Adrenal gland (tissue), 5 donors: ENCODE measurements around the gene TPO.

Experiments used
- POLR2A ChIP-seq, 2 donors: fragments of 450-650 bp; IDR thresholded peaks; one replicate each; pipeline ENCODE4 v1.6.1; 2017; ENCODE audit warnings: antibody characterized with exemption in 2 of 2, mild to moderate bottlenecking in 2 of 2, moderate library complexity in 1 of 2
- TF ChIP-seq, protein P1 (sequence below), 6 experiments: fragments of 450-650 bp in 4 of 6; fragments of 200-600 bp in 2 of 6; sonication (generic) in 1 of 6; IDR thresholded peaks; 1 replicate in 5 of 6; 2 replicates in 1 of 6; pipeline versions ENCODE4 v1.5.1 to v1.8.0; 2016 to 2021; ENCODE audit warnings: antibody characterized with exemption in 6 of 6, mild to moderate bottlenecking in 2 of 6, moderate library complexity in 1 of 6
- donor health status: DM: no; HTN: no; CAD: no.

DNA sequence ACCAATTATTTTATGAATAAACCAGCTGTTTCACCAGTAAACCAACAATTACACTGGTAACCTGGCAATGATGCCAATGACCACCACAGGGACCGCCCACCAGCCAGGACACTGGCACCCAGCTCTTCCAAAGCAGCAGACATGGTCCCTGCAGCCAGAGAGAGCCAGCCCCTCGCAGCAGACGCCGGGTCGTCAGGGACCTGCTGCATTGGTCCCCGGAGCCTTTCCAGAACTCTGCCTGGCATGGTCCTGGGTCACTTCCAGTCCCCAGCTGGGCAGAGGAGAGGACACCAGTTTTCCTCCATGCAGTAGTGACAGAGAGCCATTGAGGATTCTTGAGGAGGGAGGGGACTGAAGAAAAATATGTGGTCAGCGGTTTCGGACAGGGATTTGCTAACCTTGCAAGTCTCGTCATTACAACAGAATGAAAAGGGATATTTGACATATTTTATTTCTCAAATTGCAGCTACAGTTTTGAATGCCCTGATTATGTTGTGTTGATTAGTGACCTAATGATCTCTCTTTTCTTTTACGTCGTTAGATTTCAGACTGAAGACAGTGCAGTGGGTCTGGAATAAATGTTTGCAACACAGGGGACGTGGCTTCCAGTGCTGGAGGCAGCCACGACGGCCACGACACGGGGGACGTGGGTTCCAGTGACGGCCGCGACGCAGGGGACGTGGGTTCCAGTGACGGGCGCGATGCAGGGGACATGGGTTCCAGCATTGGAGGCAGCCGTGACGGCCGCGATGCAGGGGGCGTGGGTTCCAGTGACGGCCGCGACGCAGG lies 154.5 kb downstream of the TPO start:
- TF ChIP-seq, protein P1, sequence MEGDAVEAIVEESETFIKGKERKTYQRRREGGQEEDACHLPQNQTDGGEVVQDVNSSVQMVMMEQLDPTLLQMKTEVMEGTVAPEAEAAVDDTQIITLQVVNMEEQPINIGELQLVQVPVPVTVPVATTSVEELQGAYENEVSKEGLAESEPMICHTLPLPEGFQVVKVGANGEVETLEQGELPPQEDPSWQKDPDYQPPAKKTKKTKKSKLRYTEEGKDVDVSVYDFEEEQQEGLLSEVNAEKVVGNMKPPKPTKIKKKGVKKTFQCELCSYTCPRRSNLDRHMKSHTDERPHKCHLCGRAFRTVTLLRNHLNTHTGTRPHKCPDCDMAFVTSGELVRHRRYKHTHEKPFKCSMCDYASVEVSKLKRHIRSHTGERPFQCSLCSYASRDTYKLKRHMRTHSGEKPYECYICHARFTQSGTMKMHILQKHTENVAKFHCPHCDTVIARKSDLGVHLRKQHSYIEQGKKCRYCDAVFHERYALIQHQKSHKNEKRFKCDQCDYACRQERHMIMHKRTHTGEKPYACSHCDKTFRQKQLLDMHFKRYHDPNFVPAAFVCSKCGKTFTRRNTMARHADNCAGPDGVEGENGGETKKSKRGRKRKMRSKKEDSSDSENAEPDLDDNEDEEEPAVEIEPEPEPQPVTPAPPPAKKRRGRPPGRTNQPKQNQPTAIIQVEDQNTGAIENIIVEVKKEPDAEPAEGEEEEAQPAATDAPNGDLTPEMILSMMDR (IDR thresholded peaks at IDR 0.05), result no peak
- TF ChIP-seq POLR2A (IDR thresholded peaks at IDR 0.05), result no peak
